ENCODE data around the gene NTHL1. TPM values are rescaled to one million over a fixed set of nuclear protein-coding genes. Genes with fewer than 3 reads are reported as not detected.

Gene NTHL1
- total and polyA plus RNA-seq, 5 donors from 2014 or later: 15.0 to 52.7 (median 32.7) TPM

GRCh38 chr16:2040787-2041522 is 6.7 kb downstream of the NTHL1 start:
- no peak overlapping the region for H3K4me3 Mint-ChIP-seq

GRCh38 chr16:2040041-2040786 is 7.4 kb downstream of the NTHL1 start:
- DNase-seq: no peak
- Mint-ChIP-seq H3K4me1 (no peaks in the 10 kb centered on the region), H3K27ac (no peak overlapping the region), H3K9me3 (no peaks in the 10 kb centered on the region), H3K4me3 (no peak overlapping the region), H3K27me3 (no peaks in the 10 kb centered on the region), H3K36me3 (no peaks in the 10 kb centered on the region)
- no peak for ATAC-seq (ENCODE audit: low read depth in 2 of 2)
- Histone ChIP-seq H3K4me1 (ENCODE audit: control insufficient read depth, insufficient read depth, low read length, poor library complexity, severe bottlenecking) (no peaks in the 10 kb centered on the region), H3K36me3 (ENCODE audit: control insufficient read depth, insufficient read depth, low read length) (no peaks in the 10 kb centered on the region), H3K27me3 (ENCODE audit: control insufficient read depth, insufficient read depth, low read length) (no peaks in the 10 kb centered on the region), H3K4me3 (ENCODE audit: low read depth, low read length) (no peak overlapping the region), H3K27ac (ENCODE audit: insufficient read depth, low read length, poor library complexity, severe bottlenecking) (no peak overlapping the region), H3K9me3 (ENCODE audit: control insufficient read depth in 2 of 2, low read length in 2 of 2) (no peaks in the 10 kb centered on the region)

More at GRCh38 chr16:2040787-2041522, 6.7 kb downstream of the NTHL1 start:
- H3K27ac ChIP-seq (ENCODE audit: insufficient read depth, low read length, poor library complexity, severe bottlenecking): no peak overlapping the region
- no peaks in the 10 kb centered on the region for H3K4me1 ChIP-seq (ENCODE audit: control insufficient read depth, insufficient read depth, low read length, poor library complexity, severe bottlenecking)
- H3K27me3 ChIP-seq (ENCODE audit: control insufficient read depth, insufficient read depth, low read length): no peaks in the 10 kb centered on the region
- no peak for DNase-seq
- no peak overlapping the region for H3K4me3 ChIP-seq (ENCODE audit: low read depth, low read length)
- no peak overlapping the region for H3K27ac Mint-ChIP-seq
- no peaks in the 10 kb centered on the region for H3K9me3 ChIP-seq (ENCODE audit: control insufficient read depth in 2 of 2, low read length in 2 of 2)
- H3K36me3 Mint-ChIP-seq: no peaks in the 10 kb centered on the region
- no peaks in the 10 kb centered on the region for H3K9me3 Mint-ChIP-seq
- ATAC-seq (ENCODE audit: low read depth in 2 of 2): no peak
- H3K27me3 Mint-ChIP-seq: no peaks in the 10 kb centered on the region
- H3K36me3 ChIP-seq (ENCODE audit: control insufficient read depth, insufficient read depth, low read length): no peaks in the 10 kb centered on the region
- peaks cover 0 to 2% (median 0%) of the 10 kb centered on the region in 4 donors for H3K4me1 Mint-ChIP-seq

- no peaks in the 10 kb centered on the region for H3K27me3 Mint-ChIP-seq
- H3K27me3 ChIP-seq (ENCODE audit: control insufficient read depth, insufficient read depth, low read length): no peaks in the 10 kb centered on the region
- ATAC-seq (ENCODE audit: low read depth in 2 of 2) (no peak), DNase-seq (no peak)
- no peaks in the 10 kb centered on the region for H3K4me1 Mint-ChIP-seq
- no peaks in the 10 kb centered on the region for H3K36me3 Mint-ChIP-seq
- no peaks in the 10 kb centered on the region for H3K36me3 ChIP-seq (ENCODE audit: control insufficient read depth, insufficient read depth, low read length)
- H3K4me3 Mint-ChIP-seq: no peak overlapping the region
- no peak overlapping the region for H3K4me3 ChIP-seq (ENCODE audit: low read depth, low read length)
- H3K27ac Mint-ChIP-seq: no peak overlapping the region
- no peaks in the 10 kb centered on the region for H3K4me1 ChIP-seq (ENCODE audit: control insufficient read depth, insufficient read depth, low read length, poor library complexity, severe bottlenecking)
- no peaks in the 10 kb centered on the region for H3K9me3 ChIP-seq (ENCODE audit: control insufficient read depth in 2 of 2, low read length in 2 of 2)
- no peak overlapping the region for H3K27ac ChIP-seq (ENCODE audit: insufficient read depth, low read length, poor library complexity, severe bottlenecking)
- no peaks in the 10 kb centered on the region for H3K9me3 Mint-ChIP-seq
These were observed 8.2 kb downstream of the NTHL1 start for GRCh38 chr16:2039274-2040031.

- no peak overlapping the region for H3K27ac Mint-ChIP-seq
- no peaks in the 10 kb centered on the region for H3K9me3 ChIP-seq (ENCODE audit: control insufficient read depth in 2 of 2, low read length in 2 of 2)
- H3K9me3 Mint-ChIP-seq: no peaks in the 10 kb centered on the region
- no peak overlapping the region for H3K27ac ChIP-seq (ENCODE audit: insufficient read depth, low read length, poor library complexity, severe bottlenecking)
- no peak overlapping the region for H3K4me3 Mint-ChIP-seq
- DNase-seq (no peak), ATAC-seq (ENCODE audit: low read depth in 2 of 2) (no peak)
- no peaks in the 10 kb centered on the region for H3K36me3 ChIP-seq (ENCODE audit: control insufficient read depth, insufficient read depth, low read length)
- no peaks in the 10 kb centered on the region for H3K36me3 Mint-ChIP-seq
- no peaks in the 10 kb centered on the region for H3K27me3 Mint-ChIP-seq
- no peaks in the 10 kb centered on the region for H3K4me1 Mint-ChIP-seq
- no peaks in the 10 kb centered on the region for H3K4me1 ChIP-seq (ENCODE audit: control insufficient read depth, insufficient read depth, low read length, poor library complexity, severe bottlenecking)
- no peak overlapping the region for H3K4me3 ChIP-seq (ENCODE audit: low read depth, low read length)
- no peaks in the 10 kb centered on the region for H3K27me3 ChIP-seq (ENCODE audit: control insufficient read depth, insufficient read depth, low read length)
These were observed 9.0 kb downstream of the NTHL1 start for GRCh38 chr16:2038382-2039231.

- no peak overlapping the region for H3K4me3 Mint-ChIP-seq
- Histone ChIP-seq H3K27ac (ENCODE audit: insufficient read depth, low read length, poor library complexity, severe bottlenecking) (no peak overlapping the region), H3K36me3 (ENCODE audit: control insufficient read depth, insufficient read depth, low read length) (no peaks in the 10 kb centered on the region), H3K4me1 (ENCODE audit: control insufficient read depth, insufficient read depth, low read length, poor library complexity, severe bottlenecking) (no peaks in the 10 kb centered on the region), H3K4me3 (ENCODE audit: low read depth, low read length) (no peak overlapping the region), H3K9me3 (ENCODE audit: control insufficient read depth in 2 of 2, low read length in 2 of 2) (no peaks in the 10 kb centered on the region), H3K27me3 (ENCODE audit: control insufficient read depth, insufficient read depth, low read length) (no peaks in the 10 kb centered on the region)
- ATAC-seq (ENCODE audit: low read depth in 2 of 2): no peak
- no peak for DNase-seq
- no peaks in the 10 kb centered on the region for H3K36me3 Mint-ChIP-seq
- no peak overlapping the region for H3K27ac Mint-ChIP-seq
- no peaks in the 10 kb centered on the region for H3K9me3 Mint-ChIP-seq
- no peaks in the 10 kb centered on the region for H3K27me3 Mint-ChIP-seq
- H3K4me1 Mint-ChIP-seq: no peaks in the 10 kb centered on the region
These were observed 9.8 kb downstream of the NTHL1 start for GRCh38 chr16:2037647-2038381.

- ATAC-seq (ENCODE audit: low read depth in 2 of 2) (no peak), DNase-seq (no peak)
- Mint-ChIP-seq H3K36me3 (no peaks in the 10 kb centered on the region), H3K4me1 (no peaks in the 10 kb centered on the region), H3K4me3 (no peak overlapping the region), H3K27me3 (no peaks in the 10 kb centered on the region), H3K27ac (peak overlapping the region in 1 of 3 donors; percentile 79), H3K9me3 (no peaks in the 10 kb centered on the region)
- H3K4me1 ChIP-seq (ENCODE audit: control insufficient read depth, insufficient read depth, low read length, poor library complexity, severe bottlenecking): no peaks in the 10 kb centered on the region
- no peak overlapping the region for H3K4me3 ChIP-seq (ENCODE audit: low read depth, low read length)
- no peaks in the 10 kb centered on the region for H3K27me3 ChIP-seq (ENCODE audit: control insufficient read depth, insufficient read depth, low read length)
- no peaks in the 10 kb centered on the region for H3K36me3 ChIP-seq (ENCODE audit: control insufficient read depth, insufficient read depth, low read length)
- no peaks in the 10 kb centered on the region for H3K9me3 ChIP-seq (ENCODE audit: control insufficient read depth in 2 of 2, low read length in 2 of 2)
- H3K27ac ChIP-seq (ENCODE audit: insufficient read depth, low read length, poor library complexity, severe bottlenecking): no peak overlapping the region
These were observed 10.5 kb downstream of the NTHL1 start for GRCh38 chr16:2037115-2037514.
